ENCODE measurements around the gene UTS2B.

UTS2B gene

DNA sequence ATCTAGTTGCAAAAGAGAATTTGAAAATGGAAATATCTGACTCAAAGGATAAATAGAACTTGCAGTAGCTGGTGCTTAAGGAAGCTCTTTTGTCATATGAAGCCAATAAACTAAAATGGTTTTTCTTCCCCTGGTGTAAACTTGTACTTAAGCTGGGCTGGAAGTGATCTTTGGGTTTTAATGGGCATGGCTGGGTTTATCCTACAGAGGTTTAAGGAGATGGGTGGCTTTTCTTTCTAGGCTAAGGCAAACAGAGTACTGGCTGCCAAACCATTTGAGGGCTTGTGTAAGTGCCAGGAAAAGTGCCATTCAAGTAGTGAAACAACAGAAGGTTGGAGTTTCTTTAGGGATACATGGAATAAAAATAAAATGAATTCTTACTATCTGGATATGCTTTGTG is 12.1 kb upstream of the UTS2B start:
- no peak overlapping the region for H3K4me3 ChIP-seq (ENCODE audit: low read length)
- no peak for DNase-seq (ENCODE audit: low read depth)
- TF ChIP-seq, protein P1, sequence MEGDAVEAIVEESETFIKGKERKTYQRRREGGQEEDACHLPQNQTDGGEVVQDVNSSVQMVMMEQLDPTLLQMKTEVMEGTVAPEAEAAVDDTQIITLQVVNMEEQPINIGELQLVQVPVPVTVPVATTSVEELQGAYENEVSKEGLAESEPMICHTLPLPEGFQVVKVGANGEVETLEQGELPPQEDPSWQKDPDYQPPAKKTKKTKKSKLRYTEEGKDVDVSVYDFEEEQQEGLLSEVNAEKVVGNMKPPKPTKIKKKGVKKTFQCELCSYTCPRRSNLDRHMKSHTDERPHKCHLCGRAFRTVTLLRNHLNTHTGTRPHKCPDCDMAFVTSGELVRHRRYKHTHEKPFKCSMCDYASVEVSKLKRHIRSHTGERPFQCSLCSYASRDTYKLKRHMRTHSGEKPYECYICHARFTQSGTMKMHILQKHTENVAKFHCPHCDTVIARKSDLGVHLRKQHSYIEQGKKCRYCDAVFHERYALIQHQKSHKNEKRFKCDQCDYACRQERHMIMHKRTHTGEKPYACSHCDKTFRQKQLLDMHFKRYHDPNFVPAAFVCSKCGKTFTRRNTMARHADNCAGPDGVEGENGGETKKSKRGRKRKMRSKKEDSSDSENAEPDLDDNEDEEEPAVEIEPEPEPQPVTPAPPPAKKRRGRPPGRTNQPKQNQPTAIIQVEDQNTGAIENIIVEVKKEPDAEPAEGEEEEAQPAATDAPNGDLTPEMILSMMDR (conservative IDR thresholded peaks at IDR 0.05; ENCODE audit: low read length): no peak

DNA sequence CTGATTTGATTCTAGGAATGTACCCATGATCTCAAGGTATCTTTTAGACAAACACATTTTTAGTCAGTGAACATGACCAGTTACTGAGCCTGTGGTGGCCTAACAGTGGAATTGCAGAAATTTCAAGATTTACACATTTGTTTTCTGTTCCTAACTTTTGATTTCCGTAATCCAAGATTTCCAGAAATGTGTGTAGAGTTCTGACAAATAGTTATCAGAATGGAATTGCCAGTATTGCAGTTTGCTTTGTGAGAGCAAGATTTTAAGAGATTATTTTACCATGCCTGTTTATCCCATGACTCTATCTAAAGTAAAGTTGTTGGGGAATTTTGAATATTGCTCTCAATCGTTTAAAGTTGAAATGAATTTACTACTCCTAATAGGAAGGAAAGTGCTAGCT is 11.7 kb upstream of the UTS2B start:
- no peak overlapping the region for H3K4me3 ChIP-seq (ENCODE audit: low read length)
- no peak for DNase-seq (ENCODE audit: low read depth)
- TF ChIP-seq, protein P1 (conservative IDR thresholded peaks at IDR 0.05; ENCODE audit: low read length): no peak

DNA sequence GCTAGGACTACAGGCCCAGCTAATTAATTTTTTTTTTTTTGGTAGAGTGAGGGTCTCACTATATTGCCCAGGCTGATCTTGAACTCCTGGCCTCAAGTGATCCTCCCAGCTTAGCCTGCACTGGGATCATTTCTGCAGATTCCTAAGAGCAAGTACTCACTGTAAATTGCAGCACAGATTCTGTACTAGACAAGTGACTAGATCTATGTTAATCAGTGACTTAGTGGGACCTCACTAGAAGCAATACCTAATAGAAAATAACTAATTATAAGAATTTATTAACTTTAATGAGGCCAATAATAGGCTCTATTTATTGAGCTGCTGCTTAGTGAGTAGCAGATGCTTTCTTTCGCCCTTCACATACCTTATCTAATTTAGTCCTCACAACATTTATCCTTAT is 10.6 kb upstream of the UTS2B start:
- DNase-seq (ENCODE audit: low read depth): no peak
- no peak overlapping the region for H3K4me3 ChIP-seq (ENCODE audit: low read length)
- TF ChIP-seq, protein P1 (conservative IDR thresholded peaks at IDR 0.05; ENCODE audit: low read length): no peak

DNA sequence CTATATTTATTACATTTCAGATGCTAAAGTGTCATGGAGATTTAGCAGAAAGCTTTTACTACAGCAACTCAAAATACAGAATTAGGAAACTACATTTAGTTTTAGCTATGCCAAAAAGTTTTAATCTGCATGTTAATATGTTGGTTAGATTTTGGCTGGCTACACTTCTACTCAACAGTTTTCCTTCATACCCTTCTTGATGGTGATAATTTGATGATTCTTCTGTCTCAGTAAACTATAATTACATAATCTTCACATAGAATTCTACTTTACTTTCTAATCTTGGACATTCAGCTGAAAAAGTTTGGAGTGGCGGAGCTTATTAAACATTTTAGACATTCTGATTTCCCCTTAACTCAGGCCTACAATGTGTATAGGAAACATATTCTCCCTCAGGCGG is 10.0 kb upstream of the UTS2B start:
- DNase-seq (ENCODE audit: low read depth): no peak
- TF ChIP-seq, protein P1 (conservative IDR thresholded peaks at IDR 0.05; ENCODE audit: low read length): no peak
- no peak overlapping the region for H3K4me3 ChIP-seq (ENCODE audit: low read length)

DNA sequence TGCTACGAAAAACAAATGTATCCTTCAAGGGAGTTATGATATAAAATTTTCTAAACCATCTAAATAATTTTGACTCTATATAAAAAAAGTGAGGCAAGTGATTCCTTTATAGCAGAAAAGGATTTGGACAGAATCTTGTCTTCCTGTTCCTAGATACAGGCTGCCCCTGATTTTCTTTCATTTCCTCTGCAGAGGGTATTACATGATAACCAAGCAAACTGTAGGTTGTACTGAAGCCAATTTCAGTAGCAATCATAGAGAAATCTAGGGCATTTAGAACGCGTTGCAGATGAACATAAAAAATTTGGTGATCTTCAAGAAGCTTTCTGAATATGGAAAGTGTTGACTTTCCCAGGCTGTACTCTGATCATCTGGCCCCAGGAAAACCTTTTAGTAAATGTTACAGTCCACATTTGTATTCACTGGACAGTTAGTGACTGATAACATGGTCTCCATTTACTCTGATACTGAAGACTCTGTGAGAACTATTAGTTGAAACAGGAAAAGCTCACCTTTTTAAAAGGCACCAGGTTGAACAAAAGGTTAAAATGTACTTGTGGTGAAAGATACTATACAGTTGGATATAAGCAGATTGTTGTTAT is 9.1 kb upstream of the UTS2B start:
- H3K4me3 ChIP-seq (ENCODE audit: low read length): no peak overlapping the region
- DNase-seq (ENCODE audit: low read depth): no peak
- TF ChIP-seq, protein P1 (conservative IDR thresholded peaks at IDR 0.05; ENCODE audit: low read length): no peak

DNA sequence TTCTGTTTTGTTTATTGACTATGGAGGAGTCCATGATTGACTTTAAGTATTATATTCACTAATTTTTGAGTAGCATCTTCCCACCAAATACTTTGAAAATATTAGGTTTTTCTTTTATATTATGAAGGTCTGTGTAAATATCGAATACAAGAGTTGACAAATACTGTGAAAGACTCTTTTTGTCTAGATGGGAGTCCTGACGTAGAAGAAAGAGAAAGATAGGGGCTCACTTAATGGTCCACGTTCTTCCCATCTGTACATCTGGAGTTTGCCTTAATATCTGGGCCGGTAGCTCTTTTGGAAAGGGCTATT is 7.8 kb upstream of the UTS2B start:
- H3K4me3 ChIP-seq (ENCODE audit: low read length): no peak overlapping the region
- no peak for DNase-seq (ENCODE audit: low read depth)
- TF ChIP-seq, protein P1 (conservative IDR thresholded peaks at IDR 0.05; ENCODE audit: low read length): no peak

DNA sequence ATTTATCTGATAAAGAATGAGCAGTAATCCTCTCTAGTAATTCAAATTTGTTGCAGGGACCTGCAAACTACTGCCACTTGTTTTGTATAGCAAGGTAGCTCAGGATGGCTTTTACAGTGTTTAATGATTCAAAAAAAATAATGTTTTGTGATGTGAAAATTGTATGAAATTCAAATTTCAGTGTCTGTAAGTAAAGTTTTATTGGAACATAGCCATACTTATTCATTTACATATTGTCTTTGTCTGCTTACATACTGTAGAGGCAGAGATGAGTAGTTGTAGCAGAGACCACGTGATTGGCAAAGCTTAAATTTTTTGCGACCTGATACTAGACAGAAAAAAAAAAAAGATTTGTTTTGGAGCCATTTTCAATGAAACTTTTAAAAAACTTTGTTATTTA is 6.5 kb upstream of the UTS2B start:
- no peak for DNase-seq (ENCODE audit: low read depth)
- TF ChIP-seq, protein P1 (conservative IDR thresholded peaks at IDR 0.05; ENCODE audit: low read length): no peak
- H3K4me3 ChIP-seq (ENCODE audit: low read length): no peak overlapping the region

Measured in AG10803 (cell line).